ENCODE measurements around the gene SNHG17. TPM values are rescaled to one million over a fixed set of nuclear protein-coding genes. Genes with fewer than 3 reads are reported as not detected.

Gene SNHG17
- total and polyA plus RNA-seq, 9 of the 15 experiments (the other 6 are each of a cell fraction or from before 2014, with no cell fraction given), result 29.8 to 106 (median 57.7) TPM

GRCh38 chr20:38460040-38460623 is 25.0 kb upstream of the SNHG17 start (continued):
- TF ChIP-seq ARID4B (CRISPR knock-in tag; IDR thresholded peaks at IDR 0.05), result no peak
- no peak for TF ChIP-seq PATZ1 (CRISPR knock-in tag; IDR thresholded peaks at IDR 0.05; ENCODE audit: borderline replicate concordance)
- TF ChIP-seq GABPA (tag; conservative IDR thresholded peaks at IDR 0.05; ENCODE audit: low read depth), result peak; percentile 40
- TF ChIP-seq SIRT6 (IDR thresholded peaks at IDR 0.05; ENCODE audit: low read depth, low read length), result no peak
- TF ChIP-seq KLF13 (tag; IDR thresholded peaks at IDR 0.05; ENCODE audit: borderline replicate concordance, low read depth), result no peak
- TF ChIP-seq TAF7 (tag; IDR thresholded peaks at IDR 0.05), result no peak
- TF ChIP-seq ETV1 (tag; conservative IDR thresholded peaks at IDR 0.05; ENCODE audit: low read depth), result peak; percentile 83
- no peak for TF ChIP-seq ZBED1 (IDR thresholded peaks at IDR 0.05)
- peak; percentile 90 for TF ChIP-seq FOSL1 (tag; conservative IDR thresholded peaks at IDR 0.05)
- no peak for TF ChIP-seq TBL1XR1 (IDR thresholded peaks at IDR 0.05; ENCODE audit: low read length in 2 of 2)
- TF ChIP-seq ZFP1 (CRISPR knock-in tag; IDR thresholded peaks at IDR 0.05), result no peak
- no peak for TF ChIP-seq KLF1 (tag; IDR thresholded peaks at IDR 0.05)
- no peak for TF ChIP-seq RNF2 (IDR thresholded peaks at IDR 0.05)
- no peak for TF ChIP-seq E2F1 (CRISPR knock-in tag; IDR thresholded peaks at IDR 0.05)
- TF ChIP-seq ETS1 (conservative IDR thresholded peaks at IDR 0.05; ENCODE audit: control insufficient read depth, low read depth, low read length), result no peak
- no peak for TF ChIP-seq ZNF395 (CRISPR knock-in tag; IDR thresholded peaks at IDR 0.05)
- no peak for TF ChIP-seq PPARD (CRISPR knock-in tag; IDR thresholded peaks at IDR 0.05)

All from K562 (cell line).